Superior temporal gyrus (tissue), 1 donor: ENCODE data around the gene OLFML3.
"Not testable (repeated sequence)": the region's sequence is repeated elsewhere in the genome, so short reads cannot be mapped to it uniquely, and the experiment has no call there.

Source experiments
- DNase-seq: peaks from one replicate; pipeline ENCODE4 v3.0.0-alpha.2; 2016; ENCODE audit errors: extremely low spot score

The OLFML3 gene

DNA sequence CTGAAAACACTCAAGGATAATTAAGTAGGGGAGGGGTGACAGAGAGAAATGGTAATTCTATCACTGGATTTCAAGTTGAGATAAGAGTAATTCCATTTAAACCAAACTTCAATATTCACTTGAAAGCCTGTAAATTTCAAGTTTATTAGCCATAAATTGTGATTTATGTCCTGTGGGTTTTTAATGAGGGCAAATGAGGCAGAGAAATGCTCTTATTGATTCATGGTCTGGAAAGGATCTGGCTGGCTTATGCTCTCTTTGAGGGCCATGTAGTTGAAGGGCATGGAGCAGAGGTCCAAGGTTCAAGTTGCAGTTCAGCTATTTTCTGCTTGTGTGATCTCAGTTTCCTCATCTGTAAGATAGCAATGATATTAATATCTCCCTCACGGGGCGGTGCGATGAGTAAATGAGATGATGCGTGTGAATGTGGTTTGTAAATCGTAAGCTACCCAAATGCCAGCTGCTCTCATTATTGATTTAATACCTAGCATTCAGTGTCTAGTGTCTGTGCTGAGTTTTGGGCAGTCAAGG lies 12.3 kb downstream of the OLFML3 start:
- DNase-seq, result no peak

DNA sequence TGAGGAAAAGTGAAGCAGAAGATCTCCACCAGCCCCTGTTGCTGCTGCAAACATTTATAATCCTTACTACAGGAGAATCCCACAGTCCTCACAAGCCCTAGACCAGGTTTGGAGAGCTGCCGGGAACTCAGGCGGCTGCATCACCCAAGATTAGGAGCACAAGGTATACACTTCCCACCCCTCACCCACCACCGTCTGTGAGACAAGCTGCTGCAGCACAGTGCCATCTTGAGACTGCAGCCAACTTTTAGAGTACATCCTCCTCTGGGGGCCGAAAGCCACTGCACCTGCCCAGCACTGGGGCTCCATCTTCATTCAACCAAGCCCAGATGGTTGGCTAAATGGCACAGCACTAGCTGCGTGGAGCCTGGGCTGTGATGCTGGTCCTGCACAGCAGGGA lies 13.8 kb downstream of the OLFML3 start:
- DNase-seq, result no peak

DNA sequence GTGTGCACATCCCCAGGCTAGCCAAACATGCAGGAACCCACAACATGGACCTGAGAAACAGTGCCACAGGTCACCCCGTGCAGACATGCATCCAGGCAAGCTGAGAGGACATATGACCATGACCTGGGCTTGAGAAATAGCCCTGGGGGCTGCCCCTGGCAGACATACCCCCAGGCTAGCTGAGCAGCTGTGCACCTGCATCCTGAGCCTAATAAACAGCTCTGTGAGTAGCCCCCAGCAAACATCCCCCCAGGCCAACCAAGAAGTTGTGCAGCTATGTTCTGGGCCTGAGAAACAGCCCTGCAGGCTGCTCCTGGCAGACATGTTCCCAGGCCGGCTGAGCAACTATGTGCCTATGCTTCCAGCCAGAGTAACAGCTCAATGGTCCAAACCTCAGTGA lies 14.5 kb downstream of the OLFML3 start:
- DNase-seq, result no peak

DNA sequence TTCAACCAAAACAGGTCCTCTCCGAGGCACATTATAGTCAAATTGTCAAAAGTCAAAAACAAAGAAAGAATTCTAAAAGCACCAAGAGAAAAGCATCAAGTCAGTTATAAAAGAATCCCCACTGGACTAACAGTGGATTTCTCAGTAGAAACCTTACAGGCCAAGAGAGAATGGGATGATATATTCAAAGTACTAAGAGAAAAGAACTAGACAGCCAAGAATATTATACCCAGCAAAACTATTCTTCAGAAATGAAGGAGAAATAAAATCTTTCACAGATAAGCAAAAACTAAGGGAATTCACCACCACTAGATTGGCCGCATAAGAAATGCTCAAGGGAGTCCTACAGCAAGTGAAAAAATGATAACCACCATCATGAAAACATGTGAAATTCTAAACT lies 16.1 kb downstream of the OLFML3 start:
- DNase-seq, result no peak

DNA sequence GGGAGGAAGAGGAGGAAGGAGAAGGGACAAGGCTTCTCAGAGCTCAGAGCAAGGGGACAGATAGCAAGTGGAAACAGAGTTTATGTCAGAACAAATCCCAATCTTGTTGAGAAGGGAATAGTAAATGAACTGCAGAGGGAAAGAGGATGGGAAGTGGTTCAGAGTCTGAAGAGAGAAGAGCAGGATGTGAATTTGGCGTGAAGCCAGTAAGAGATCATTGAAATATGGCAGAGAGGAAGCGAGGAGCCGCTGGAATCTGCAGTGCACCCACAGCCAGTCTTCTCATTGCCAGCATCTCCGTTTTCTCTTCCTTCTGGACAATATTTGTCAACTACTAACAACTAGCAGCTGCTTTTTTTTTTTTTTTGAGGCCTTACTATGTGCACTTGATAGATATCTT lies 19.1 kb downstream of the OLFML3 start:
- no peak for DNase-seq

DNA sequence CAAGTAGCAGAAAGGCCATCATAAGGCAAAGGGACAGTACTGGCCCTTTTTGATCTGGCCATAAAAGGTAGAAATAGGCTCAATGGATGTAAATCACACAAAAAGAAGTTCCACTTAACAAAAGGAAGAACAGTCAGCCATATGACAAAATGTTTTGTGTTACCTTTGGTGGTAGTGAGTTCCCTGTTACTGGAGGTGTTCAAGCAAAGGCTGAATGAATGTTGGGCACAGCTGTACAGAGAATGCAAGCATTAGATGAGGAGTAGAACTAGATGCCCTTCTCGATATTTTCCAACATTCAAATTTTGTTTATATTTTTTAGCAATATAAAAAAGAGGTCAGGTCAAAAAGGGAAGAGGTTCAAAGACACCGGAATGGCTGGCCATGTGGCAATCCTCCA lies 20.0 kb downstream of the OLFML3 start:
- no peak for DNase-seq

DNA sequence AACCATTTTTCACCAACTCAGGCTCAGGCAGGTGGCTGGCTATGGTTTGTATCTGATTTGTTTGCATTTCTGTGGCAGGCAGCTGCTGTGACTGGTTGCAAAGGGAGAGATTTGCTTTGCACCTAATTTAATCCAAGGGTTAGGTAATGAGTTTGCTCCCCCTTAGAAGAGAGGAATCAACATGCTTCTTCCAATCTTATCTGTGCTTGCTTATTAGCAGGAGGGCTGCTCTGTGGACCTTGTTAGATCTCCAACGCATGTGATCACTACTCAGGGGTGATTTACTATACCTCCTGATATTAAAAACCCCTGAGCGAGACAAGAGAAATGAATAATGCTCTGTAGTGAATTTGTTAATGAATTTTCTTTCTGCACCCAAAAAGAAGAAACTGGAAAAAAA lies 20.5 kb downstream of the OLFML3 start:
- no peak for DNase-seq

DNA sequence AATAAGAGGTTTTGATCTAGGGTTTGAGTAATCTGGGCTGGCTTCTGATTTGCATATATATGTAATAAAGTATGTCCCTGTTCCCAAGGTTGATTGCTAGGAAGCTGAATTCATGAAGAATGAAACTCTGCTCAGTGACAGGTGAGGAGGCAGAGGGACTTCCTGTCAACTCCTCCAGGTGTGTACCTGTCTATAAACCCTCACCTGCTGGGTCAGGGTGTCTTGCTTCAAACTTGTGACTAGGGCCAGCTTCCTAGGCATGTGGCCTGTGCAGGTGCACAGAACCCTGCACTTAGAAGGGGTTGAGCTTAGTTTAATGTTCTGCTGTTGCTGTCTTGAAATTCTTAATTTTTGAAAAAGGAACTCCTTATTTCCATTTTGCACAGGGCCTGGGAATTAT lies 21.1 kb downstream of the OLFML3 start:
- no peak for DNase-seq

DNA sequence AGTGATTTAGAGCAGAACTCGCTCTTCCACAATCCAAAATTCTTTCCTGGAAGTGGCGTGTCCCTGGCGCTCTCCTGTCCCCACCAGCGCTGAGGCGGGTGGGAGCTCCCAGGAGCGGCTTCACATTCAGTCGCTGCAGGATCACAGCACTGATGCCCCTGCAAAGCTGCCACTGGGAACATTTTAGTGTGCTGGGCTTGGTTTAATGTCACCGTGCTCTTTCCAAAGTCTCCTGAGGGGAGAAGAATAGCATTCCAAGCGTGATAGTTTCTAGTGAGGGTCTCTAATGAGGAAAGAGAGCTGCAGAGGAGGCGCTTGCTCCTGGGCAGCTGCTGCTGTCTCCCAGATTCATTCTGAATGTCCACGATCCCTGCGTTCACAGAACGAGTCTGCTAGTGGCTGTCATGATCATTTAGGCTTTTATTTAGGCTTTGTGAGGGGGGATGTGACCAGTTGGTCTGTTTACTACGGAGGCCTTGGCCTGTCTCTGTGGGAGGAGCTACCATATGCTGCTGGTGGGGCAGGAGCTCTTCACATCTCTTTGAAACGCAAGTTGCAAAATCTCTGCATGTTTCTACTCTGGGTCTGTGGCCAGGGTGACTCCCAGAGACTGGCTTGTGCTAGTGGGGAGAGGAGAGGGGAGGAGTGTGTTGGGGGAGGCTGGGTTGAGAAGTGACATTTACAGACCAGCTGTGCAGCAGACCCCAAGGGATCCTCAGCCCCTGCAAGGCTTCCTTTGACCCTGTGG lies 23.4 kb downstream of the OLFML3 start:
- DNase-seq, result no peak

DNA sequence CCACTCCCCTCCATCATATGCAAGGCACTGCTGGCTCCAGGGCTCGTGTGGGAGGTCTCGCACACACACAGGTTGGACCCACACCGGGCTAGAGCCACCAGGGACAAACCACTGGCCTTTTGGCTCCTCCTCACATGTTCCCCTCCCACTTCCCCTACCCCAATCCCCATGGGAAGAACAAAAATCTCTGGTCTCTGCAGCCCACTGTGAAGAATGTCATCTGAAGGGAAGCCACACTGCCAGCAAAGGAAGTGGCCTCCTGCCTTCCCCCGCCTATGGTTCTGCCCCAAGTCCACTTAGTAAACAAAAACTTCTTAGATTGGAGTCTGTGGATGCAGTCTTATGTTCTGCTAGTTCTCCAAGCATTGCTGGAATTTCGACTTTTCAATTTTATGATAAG lies 24.2 kb downstream of the OLFML3 start:
- no peak for DNase-seq

DNA sequence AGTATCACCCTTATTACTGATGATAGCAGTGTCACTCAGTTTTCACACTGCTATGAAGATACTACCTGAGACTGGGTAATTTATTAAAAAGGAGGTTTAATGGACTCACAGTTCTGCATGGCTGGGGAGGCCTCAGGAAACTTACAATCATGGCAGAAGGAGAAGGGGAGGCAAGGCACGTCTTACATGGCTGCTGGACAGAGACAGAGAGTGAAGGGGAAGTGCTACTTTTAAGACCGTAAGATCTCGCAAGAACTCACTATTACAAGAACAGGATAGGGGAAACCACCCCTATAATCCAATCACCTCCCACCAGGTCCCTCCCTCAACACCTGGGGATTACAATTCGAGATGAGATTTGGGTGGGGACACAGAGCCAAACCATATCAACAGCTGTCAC lies 27.6 kb downstream of the OLFML3 start:
- not testable (repeated sequence) for DNase-seq

DNA sequence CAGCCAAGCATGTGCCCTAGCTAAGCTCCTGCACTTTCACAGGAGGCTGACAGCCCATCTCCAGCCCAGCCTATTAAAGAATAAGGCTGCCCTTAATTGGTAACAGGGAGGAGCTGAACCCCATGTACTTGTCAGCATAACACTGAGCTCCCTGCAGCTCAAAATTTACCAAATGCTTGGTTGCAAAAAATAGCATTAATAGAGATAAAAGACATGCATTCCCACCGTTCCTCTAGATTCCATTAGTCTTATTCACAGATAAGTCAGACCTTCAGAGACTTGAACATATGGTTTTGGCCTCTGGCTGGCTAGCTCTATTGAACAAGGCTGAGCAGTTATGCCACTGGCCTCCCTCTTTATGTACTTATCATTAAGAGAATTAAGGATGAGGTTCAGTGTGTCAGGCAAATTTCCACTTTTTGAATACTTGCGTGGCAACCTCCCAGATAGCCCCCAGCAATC lies 29.2 kb downstream of the OLFML3 start:
- DNase-seq, result no peak

DNA sequence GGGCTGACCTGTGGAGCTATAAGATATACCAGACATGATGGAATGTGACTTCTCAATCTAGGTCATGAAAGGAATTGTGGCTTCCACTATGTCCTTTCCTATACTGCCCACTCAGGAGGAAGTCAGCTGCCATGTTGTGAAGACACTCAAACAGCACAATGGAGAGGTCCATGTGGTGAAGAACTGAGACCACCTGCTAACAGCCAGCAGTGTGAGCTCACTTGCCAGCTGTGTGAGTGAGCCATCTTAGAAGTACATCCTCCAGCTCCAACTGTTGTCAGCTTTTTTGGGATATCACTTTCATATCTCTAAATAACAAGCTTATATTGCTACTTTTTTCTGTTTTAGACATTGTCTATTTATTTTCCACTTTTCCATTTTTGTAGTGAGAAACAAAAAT lies 29.7 kb downstream of the OLFML3 start:
- DNase-seq, result no peak

DNA sequence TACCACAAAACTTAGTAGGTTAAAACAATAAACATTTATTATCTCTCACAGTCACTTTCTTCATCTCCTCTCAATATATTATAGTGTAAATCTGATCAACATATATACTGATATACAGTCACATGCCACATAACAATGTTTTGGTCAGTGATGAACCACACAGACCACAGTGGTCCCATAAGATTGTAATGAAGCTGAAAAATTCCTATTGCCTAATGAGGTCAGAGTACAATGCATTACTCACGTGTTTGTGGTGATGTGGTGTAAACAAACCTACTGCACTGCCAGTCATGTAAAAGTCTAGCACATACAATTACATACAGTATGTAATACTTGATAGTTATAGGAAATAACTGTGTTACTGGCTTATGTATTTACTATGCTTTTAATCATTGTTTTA lies 30.1 kb downstream of the OLFML3 start:
- DNase-seq, result no peak

DNA sequence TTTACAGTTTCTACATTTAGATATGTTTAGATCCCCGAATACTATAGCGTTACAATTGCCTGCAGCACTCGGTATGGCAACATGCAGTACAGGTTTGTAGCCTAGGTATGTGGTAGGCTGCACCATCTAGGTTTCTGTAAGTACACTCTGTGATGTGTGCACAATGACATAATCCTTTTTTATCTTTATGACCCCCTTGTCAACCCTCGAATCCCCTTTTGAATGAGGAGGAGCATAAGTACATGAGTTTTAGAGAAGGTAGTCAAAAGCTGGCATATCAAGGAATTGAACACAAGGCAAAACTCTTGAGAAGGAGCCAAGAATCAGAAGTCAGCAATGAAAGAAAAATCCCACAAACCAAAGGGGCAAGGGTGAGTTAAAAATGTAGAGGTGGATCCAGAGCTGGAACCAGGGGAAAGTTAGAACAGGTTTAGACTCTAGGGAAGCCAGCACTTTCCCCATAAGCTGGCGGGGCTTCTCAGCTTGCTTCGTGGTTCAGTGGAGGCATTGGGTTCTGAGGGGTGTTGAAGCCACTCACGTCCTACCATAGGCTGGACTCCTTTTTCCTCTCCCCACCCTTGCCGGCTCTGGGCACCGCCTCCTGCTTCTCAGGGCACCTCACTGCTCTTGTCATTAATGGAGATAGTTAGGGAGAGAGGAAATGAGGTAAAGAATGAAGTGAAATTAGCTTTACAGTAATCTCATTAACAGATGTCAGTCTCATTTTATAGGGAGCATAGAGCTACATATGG lies 31.3 kb downstream of the OLFML3 start:
- DNase-seq, result no peak

DNA sequence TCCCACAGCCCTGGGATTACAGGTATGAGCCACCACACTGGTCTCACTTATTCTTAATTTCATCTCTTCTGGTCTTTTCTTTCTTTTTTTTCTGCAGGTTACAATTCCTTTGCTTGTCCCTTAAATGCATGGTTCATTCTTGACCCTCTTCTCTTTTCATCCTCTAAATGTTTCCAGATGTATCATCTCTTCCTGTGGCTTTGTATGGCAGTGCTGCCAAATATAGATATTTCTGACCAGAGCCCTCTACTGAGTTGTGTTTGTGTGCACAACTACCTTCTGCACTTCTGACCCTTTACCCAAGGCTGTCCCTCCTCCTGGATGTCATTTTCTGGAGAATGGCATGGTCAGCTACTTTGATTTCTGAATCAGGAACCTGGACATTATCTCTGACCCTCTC lies 32.5 kb downstream of the OLFML3 start:
- DNase-seq, result no peak

DNA sequence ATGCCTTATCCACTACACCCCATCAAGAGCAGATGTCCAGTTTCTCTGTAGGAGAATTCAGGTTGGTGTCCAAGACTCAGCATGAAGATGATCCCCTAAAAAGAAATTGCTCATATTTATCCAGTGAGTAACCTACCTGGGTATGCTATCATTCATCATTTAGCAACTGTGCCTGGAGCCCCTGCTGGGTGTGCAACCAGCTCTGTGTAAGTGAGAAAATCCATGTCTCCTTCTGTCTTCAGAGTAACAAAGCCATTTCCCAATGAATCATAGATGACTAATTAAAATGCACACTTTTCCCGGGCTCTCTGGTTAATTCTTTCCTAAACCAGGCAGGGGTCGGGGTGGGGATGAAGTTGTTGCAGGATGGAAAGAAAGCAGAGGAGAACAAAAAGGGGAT lies 35.8 kb downstream of the OLFML3 start:
- DNase-seq, result no peak

DNA sequence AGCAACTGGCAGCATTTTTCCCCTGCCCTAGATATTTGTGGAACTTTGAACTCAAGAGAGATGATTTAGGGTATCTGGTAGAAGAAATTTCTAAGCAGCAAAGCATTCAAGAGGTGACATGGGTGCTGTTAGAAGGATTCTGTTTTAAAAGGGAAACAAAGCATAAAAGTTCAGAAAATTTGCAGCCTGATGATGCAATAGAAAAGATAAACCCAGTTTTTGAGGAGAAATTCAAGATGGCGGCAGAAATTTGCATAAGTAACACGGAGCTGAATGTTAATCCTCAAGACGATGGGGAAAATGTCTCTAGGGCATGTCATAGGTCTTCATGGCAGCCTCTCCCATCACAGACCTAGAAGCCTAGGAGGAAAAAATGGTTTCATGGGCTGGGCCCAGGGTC lies 40.5 kb downstream of the OLFML3 start:
- DNase-seq, result not testable (repeated sequence)

DNA sequence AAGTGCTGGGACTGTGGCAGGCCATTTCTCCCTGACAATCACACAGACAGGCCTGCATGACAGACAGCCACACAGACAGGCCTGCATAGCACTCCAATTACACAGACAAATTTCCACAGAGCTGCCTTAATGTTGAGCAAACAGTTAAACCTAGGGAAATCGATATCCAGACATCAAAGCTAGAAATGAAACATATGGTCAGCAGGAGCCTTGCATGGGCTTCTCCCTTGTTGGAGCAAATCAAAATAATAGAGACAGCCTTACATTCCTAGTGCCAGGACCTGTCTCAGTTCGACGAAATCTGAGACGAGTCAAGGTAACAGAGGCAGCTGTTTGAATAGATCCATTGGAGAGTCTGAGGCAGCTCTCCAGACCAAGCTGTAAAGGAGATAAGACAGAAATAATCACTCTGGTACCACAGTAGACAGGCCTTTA lies 42.4 kb downstream of the OLFML3 start:
- no peak for DNase-seq

DNA sequence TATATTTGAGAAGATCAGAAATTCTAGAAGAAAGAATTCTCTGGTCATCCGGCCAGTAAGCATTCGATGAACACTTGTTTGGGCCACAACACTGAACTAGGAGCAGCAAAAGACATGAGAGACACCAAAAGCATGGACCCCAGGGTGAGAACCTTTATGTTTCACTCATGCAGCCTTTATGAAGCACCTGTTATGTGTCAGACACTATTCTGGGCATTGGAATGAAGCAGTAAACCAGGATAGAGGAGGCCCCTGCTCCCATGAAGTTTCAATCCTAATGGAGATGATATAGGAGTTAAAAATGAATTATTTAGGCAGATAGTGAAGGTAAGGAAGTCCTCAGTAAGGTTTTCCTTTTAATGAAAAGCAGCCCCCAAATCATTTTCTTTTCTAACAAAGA lies 43.6 kb downstream of the OLFML3 start:
- no peak for DNase-seq

DNA sequence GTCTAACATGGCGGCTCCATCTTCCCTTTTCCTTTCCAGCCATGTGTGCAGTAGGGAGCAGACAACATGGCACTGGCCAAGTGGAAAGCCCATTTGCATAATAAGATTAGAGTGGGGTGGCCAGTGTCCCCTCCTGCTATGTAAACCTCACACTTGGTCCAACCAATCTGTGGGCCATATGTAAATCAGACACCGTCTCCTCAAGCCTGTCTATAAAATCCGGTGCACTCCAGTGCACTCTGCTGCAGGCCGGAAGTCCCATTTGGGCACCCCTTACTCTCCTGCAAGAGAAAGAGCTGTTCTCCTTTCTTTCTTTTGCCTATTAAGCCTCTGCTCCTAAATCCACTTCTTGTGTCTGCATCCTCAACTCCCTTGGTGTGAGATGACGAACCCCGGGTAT lies 44.1 kb downstream of the OLFML3 start:
- no peak for DNase-seq

DNA sequence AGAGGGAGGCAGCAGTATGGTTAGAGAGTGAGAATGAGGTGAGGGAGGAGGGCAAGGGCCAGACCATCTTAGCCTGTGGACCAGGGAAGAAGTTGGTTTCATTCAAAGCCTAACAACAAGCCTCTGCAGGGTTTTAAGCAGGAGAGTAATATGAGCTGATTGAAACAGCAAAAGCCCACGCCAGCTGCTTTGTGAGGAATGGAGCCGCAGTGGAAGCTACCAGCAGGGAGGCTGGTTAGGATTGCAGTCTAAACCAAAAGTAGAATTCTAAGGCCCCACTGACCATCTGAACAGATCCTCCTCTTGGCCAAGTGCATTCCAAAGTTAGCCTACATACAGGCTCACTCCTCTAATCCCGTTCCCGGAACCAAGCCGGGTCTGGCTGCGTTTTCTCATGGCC lies 44.8 kb downstream of the OLFML3 start:
- no peak for DNase-seq
